DND-41 (cell line): Measurements from ENCODE around the gene FNBP1.

Experiments used
- ATAC-seq: fragments of 200-7000 bp; cut with Tn5 transposase; 3 replicates; pipeline ENCODE4 v1.9.1; 2021; ENCODE audit warnings: low read depth; ENCODE audit not compliant: insufficient read depth
- DNase-seq: peaks from one replicate; pipeline ENCODE4 v3.0.0-alpha.2; 2020
- H2AFZ ChIP-seq: 2 replicates; pipeline ENCODE4 v1.6.0; 2012; ENCODE audit warnings: low read depth, low read length
- H3K27ac ChIP-seq: 2 replicates; pipeline ENCODE4 v1.5.1; 2012; ENCODE audit warnings: low read length, inconsistent platforms
- H3K27me3 ChIP-seq: fragments of 200-600 bp; sonication (generic); 2 replicates; pipeline ENCODE4 v1.6.0; 2012; ENCODE audit warnings: low read length, mild to moderate bottlenecking, inconsistent platforms; ENCODE audit not compliant: insufficient read depth, poor library complexity
- H3K36me3 ChIP-seq: 2 replicates; pipeline ENCODE4 v1.5.1; 2012; ENCODE audit warnings: low read length, inconsistent platforms; ENCODE audit not compliant: insufficient read depth
- H3K4me1 ChIP-seq: 2 replicates; pipeline ENCODE4 v1.5.1; 2012; ENCODE audit warnings: mild to moderate bottlenecking, low read length; ENCODE audit not compliant: insufficient read depth
- H3K4me2 ChIP-seq: 2 replicates; pipeline ENCODE4 v1.6.0; 2012; ENCODE audit warnings: mild to moderate bottlenecking, moderate library complexity, low read length, inconsistent platforms; ENCODE audit not compliant: insufficient read depth
- H3K4me3 ChIP-seq, 2 experiments: fragments of 200-600 bp in 1 of 2; shearing (Covaris generic) in 1 of 2; 2 replicates each; pipeline ENCODE4 v1.5.1; 2012 to 2016; ENCODE audit warnings: inconsistent platforms in 2 of 2, low read length in 2 of 2, mild to moderate bottlenecking in 2 of 2, low read depth in 1 of 2, moderate library complexity in 1 of 2
- H3K79me2 ChIP-seq: 2 replicates; pipeline ENCODE4 v1.6.0; 2012; ENCODE audit warnings: low read length, inconsistent platforms; ENCODE audit not compliant: insufficient read depth
- H3K9ac ChIP-seq: 2 replicates; pipeline ENCODE4 v1.6.0; 2012; ENCODE audit warnings: low read depth, mild to moderate bottlenecking, inconsistent platforms, low read length, moderate library complexity
- H3K9me3 ChIP-seq: 2 replicates; pipeline ENCODE4 v1.5.1; 2012; ENCODE audit warnings: low read length, moderate library complexity, mild to moderate bottlenecking, inconsistent platforms; ENCODE audit not compliant: insufficient read depth, severe bottlenecking
- H4K20me1 ChIP-seq: 2 replicates; pipeline ENCODE4 v1.6.0; 2012; ENCODE audit warnings: low read length; ENCODE audit not compliant: insufficient read depth
- CTCF ChIP-seq: IDR thresholded peaks from 2 replicates; pipeline ENCODE4 v1.5.1; 2012; ENCODE audit warnings: borderline replicate concordance, low read length, moderate library complexity, mild to moderate bottlenecking; ENCODE audit not compliant: poor library complexity, severe bottlenecking; ENCODE audit errors: extremely low read depth
- EZH2 ChIP-seq: IDR thresholded peaks from 3 replicates; pipeline ENCODE4 v1.6.1; 2012; ENCODE audit warnings: borderline replicate concordance, low read depth, mild to moderate bottlenecking, moderate library complexity, low read length, inconsistent platforms; ENCODE audit not compliant: severe bottlenecking

FNBP1 gene

GRCh38 chr9:130049431-130050210 lies 6.6 kb upstream of the FNBP1 start:
- TF ChIP-seq CTCF (no peak), EZH2 (no peak)
- DNase-seq: no peak
- Histone ChIP-seq H2AFZ (no peak overlapping the region), H3K4me2 (no peak overlapping the region), H3K4me1 (peaks cover 39% of the 10 kb centered on the region), H4K20me1 (no peaks in the 10 kb centered on the region), H3K79me2 (peaks cover 50% of the 10 kb centered on the region), H3K9me3 (no peaks in the 10 kb centered on the region), H3K27ac (no peak overlapping the region), H3K36me3 (no peaks in the 10 kb centered on the region), H3K9ac (no peak overlapping the region), H3K4me3 (no peak overlapping the region), H3K27me3 (no peaks in the 10 kb centered on the region)
- no peak for ATAC-seq

DNA sequence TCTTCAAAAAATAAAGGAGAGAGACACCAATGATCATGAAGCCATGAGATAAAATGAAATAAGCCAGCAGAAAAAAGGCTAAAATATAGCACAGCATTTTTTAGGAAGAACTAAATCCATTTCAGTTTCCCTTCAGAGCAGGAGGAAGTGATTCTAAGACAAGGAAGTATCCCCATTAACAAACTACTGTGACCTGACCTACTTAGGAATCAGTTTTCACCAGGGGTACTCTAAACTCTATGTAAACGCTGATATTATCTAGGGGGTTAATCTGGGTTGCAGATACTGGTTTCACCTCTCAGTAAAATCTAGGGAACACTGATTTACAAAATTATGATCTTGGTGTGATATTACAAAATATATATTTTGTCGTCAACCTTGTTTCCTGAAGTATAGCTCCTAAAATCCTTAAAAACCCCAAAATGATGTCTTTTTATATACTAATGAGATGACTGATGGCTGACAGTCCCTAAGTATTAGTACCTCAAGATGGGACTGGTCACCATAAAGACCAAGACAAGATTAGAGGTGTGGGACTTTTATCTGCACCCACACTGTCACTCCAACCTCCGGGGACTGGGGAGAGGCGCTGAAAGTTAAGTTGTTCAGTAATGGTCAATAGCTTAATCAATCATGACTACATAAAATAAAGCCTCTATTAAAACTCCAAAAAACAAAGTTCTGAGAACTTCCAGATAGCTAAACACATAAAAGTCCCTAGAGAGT lies 2.9 kb upstream of the FNBP1 start:
- H3K27me3 ChIP-seq: no peaks in the 10 kb centered on the region
- H3K27ac ChIP-seq: peak overlapping the region; percentile 100
- H3K79me2 ChIP-seq: peaks cover 51% of the 10 kb centered on the region
- no peak for DNase-seq
- no peaks in the 10 kb centered on the region for H3K9me3 ChIP-seq
- H2AFZ ChIP-seq: no peak overlapping the region
- H3K9ac ChIP-seq: peak overlapping the region; percentile 98
- peaks cover 16% of the 10 kb centered on the region for H4K20me1 ChIP-seq
- H3K36me3 ChIP-seq: peaks cover 10% of the 10 kb centered on the region; the same call in 1 of the 2 replicates
- no peak overlapping the region for H3K4me3 ChIP-seq
- peaks cover 35% of the 10 kb centered on the region for H3K4me1 ChIP-seq
- peak overlapping the region; percentile 81 for H3K4me2 ChIP-seq
- TF ChIP-seq EZH2 (no peak), CTCF (no peak)
- no peak for ATAC-seq

DNA sequence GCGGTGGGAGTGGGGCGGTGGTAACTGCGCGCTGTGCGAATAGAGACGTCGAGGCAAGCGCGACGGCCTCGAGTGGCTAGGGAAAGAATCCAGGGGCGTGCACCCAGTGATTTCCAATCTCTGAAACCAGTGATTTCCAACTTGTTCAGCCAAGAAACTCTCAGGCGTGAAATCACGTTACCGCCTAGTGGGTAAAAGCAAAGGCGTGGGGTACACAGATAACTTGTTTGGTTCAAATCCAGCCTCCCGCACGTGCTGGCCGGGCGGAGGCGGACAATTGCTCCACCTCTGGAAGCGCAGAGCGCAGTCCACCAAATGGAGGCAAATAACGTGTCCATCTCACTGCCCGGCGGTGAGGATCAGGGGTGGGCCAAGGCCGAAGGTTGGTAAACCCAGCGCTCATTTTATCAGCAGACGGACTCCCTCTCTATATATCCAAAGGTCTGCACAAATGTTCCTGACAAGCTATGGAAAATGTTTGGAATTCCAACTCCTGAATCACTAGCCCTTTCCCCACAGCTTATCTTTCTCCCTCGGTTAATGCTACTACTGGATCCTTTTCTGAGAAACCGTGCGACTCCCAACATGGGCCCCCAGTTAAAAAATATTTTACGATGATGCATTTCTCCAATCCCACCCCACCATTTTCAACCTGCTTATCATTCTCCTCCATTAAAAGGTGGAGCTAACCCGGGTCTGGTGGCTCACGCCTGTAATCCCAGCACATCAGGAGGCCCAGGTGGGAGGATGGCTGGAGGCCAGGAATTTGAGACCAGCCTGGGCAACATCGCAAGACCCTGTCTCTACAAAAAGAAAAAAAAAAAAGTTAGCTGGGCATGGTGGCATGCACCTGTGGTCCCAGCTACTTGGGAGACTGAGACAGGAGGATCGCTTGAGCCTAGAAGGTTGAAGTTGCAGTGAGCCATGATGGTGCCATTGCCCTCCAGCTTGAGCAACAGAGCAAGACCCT lies 950 bp upstream of the FNBP1 start:
- H3K27ac ChIP-seq: peak overlapping the region; percentile 100

More for the DNA sequence above, 950 bp upstream of the FNBP1 start:
- no peak for TF ChIP-seq CTCF
- no peak for TF ChIP-seq EZH2
- ATAC-seq (no peak), DNase-seq (no peak)
- Histone ChIP-seq H3K9me3 (no peaks in the 10 kb centered on the region), H3K36me3 (peaks cover 12% of the 10 kb centered on the region; the same call in 1 of the 2 replicates), H3K4me1 (peaks cover 48% of the 10 kb centered on the region), H3K79me2 (peaks cover 71% of the 10 kb centered on the region), H3K4me3 (peak overlapping the region; percentile 28 to 95; a peak in 3 of 4 replicates), H2AFZ (peak overlapping the region; percentile 52), H4K20me1 (peaks cover 32% of the 10 kb centered on the region), H3K9ac (peak overlapping the region; percentile 98), H3K27me3 (no peaks in the 10 kb centered on the region), H3K4me2 (peak overlapping the region; percentile 81)
